GM23248 (cell line): ENCODE data around the gene FHAD1.

Experiments
- EZH2 ChIP-seq: fragments of 200-600 bp; sonication (generic); IDR thresholded peaks from 2 replicates; pipeline ENCODE4 v1.6.1; 2018; ENCODE audit warnings: antibody characterized with exemption, mild to moderate bottlenecking; ENCODE audit not compliant: insufficient read depth, poor library complexity, severe bottlenecking
- EZH2phosphoT487 ChIP-seq: fragments of 200-600 bp; sonication (generic); IDR thresholded peaks from 2 replicates; pipeline ENCODE4 v1.6.1; 2018; ENCODE audit warnings: antibody characterized with exemption, moderate library complexity, mild to moderate bottlenecking, low read depth; ENCODE audit not compliant: insufficient read depth

GRCh38 chr1:15254559-15254958 lies 7.5 kb downstream of the FHAD1 start:
- no peak for TF ChIP-seq EZH2
- TF ChIP-seq EZH2phosphoT487, result no peak
